Measurements from ENCODE around the gene CNN2. TPM values are rescaled to one million over a fixed set of nuclear protein-coding genes. Genes with fewer than 3 reads are reported as not detected.

Gene CNN2
- polyA plus RNA-seq, 1 donor from 2014 or later = 42.8 TPM

DNA sequence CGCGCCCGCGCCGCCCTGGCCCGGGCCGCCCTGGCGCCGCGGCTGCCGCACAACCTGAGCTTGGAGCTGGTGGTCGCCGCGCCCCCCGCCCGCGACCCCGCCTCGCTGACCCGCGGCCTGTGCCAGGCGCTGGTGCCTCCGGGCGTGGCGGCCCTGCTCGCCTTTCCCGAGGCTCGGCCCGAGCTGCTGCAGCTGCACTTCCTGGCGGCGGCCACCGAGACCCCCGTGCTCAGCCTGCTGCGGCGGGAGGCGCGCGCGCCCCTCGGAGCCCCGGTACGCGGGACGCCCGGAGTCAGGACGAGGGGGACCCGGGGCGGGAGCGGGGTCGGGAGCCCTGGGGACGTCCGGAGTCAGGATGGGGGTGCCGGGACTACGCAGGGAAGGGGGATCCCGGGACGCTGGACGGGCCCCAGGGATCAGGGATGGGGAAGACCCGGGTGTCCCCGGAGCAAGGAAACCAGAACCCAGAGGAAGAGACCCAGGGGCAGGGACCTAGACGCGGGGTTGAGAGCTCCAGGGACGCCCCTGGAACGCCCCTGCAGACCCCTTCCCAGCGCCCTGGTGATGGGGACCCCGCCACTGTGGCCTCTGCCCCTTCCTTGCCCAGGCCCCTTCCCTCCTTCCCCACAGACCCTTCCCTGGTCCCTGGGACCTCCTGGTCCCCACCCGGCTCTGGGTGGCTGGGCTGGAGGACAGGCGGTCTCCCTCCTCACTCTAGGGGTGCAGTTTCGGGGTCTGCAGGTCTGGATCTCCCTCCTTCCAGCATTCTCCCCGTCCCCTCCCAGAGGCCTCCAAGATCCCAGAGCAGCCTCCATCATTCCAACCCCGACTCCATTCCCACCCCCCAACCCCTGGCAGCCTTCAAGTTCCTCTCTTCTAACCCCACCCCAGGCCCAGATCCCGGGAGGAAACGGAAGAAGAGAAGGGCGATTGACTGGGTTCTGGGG is 25.5 kb upstream of the CNN2 start:
- TF ChIP-seq EZH2 (IDR thresholded peaks at IDR 0.05; ENCODE audit: borderline replicate concordance, insufficient read depth, low read length, poor library complexity, severe bottlenecking) (no peak), RAD21 (conservative IDR thresholded peaks at IDR 0.05) (no peak), EP300 (conservative IDR thresholded peaks at IDR 0.05; ENCODE audit: poor library complexity, severe bottlenecking) (no peak), TAF1 (IDR thresholded peaks at IDR 0.05; ENCODE audit: low read depth) (no peak), POLR2AphosphoS5 (IDR thresholded peaks at IDR 0.05) (no peak), MXI1 (conservative IDR thresholded peaks at IDR 0.05; ENCODE audit: poor library complexity, severe bottlenecking) (no peak), SMC3 (conservative IDR thresholded peaks at IDR 0.05; ENCODE audit: poor library complexity) (no peak)
- TF ChIP-seq, protein P1, sequence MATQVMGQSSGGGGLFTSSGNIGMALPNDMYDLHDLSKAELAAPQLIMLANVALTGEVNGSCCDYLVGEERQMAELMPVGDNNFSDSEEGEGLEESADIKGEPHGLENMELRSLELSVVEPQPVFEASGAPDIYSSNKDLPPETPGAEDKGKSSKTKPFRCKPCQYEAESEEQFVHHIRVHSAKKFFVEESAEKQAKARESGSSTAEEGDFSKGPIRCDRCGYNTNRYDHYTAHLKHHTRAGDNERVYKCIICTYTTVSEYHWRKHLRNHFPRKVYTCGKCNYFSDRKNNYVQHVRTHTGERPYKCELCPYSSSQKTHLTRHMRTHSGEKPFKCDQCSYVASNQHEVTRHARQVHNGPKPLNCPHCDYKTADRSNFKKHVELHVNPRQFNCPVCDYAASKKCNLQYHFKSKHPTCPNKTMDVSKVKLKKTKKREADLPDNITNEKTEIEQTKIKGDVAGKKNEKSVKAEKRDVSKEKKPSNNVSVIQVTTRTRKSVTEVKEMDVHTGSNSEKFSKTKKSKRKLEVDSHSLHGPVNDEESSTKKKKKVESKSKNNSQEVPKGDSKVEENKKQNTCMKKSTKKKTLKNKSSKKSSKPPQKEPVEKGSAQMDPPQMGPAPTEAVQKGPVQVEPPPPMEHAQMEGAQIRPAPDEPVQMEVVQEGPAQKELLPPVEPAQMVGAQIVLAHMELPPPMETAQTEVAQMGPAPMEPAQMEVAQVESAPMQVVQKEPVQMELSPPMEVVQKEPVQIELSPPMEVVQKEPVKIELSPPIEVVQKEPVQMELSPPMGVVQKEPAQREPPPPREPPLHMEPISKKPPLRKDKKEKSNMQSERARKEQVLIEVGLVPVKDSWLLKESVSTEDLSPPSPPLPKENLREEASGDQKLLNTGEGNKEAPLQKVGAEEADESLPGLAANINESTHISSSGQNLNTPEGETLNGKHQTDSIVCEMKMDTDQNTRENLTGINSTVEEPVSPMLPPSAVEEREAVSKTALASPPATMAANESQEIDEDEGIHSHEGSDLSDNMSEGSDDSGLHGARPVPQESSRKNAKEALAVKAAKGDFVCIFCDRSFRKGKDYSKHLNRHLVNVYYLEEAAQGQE (IDR thresholded peaks at IDR 0.05; ENCODE audit: borderline replicate concordance) = no peak
- TF ChIP-seq, protein P2, sequence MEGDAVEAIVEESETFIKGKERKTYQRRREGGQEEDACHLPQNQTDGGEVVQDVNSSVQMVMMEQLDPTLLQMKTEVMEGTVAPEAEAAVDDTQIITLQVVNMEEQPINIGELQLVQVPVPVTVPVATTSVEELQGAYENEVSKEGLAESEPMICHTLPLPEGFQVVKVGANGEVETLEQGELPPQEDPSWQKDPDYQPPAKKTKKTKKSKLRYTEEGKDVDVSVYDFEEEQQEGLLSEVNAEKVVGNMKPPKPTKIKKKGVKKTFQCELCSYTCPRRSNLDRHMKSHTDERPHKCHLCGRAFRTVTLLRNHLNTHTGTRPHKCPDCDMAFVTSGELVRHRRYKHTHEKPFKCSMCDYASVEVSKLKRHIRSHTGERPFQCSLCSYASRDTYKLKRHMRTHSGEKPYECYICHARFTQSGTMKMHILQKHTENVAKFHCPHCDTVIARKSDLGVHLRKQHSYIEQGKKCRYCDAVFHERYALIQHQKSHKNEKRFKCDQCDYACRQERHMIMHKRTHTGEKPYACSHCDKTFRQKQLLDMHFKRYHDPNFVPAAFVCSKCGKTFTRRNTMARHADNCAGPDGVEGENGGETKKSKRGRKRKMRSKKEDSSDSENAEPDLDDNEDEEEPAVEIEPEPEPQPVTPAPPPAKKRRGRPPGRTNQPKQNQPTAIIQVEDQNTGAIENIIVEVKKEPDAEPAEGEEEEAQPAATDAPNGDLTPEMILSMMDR (IDR thresholded peaks at IDR 0.05; ENCODE audit: poor library complexity, severe bottlenecking) = no peak
- Histone ChIP-seq H3K9me3 (ENCODE audit: low read length) (no peaks in the 10 kb centered on the region), H2AFZ (ENCODE audit: low read depth, low read length) (no peak overlapping the region), H3K27ac (ENCODE audit: low read length) (no peak overlapping the region), H3K36me3 (ENCODE audit: insufficient read depth, low read length) (no peaks in the 10 kb centered on the region), H3K9me2 (ENCODE audit: insufficient read depth, low read length) (no peaks in the 10 kb centered on the region), H3K4me2 (ENCODE audit: low read length) (no peak overlapping the region), H3K27me3 (ENCODE audit: insufficient read depth, low read depth, low read length) (peaks cover 25% of the 10 kb centered on the region), H3K4me3 (ENCODE audit: low read length) (peak overlapping the region; percentile 56), H3K9ac (ENCODE audit: low read length) (no peak overlapping the region), H3F3A (ENCODE audit: insufficient read depth, low read length, poor library complexity, severe bottlenecking) (no peaks in the 10 kb centered on the region), H4K20me1 (ENCODE audit: insufficient read depth) (no peaks in the 10 kb centered on the region), H3K79me2 (replicated peaks; ENCODE audit: insufficient read depth, low read length) (no peaks in the 10 kb centered on the region)

DNA sequence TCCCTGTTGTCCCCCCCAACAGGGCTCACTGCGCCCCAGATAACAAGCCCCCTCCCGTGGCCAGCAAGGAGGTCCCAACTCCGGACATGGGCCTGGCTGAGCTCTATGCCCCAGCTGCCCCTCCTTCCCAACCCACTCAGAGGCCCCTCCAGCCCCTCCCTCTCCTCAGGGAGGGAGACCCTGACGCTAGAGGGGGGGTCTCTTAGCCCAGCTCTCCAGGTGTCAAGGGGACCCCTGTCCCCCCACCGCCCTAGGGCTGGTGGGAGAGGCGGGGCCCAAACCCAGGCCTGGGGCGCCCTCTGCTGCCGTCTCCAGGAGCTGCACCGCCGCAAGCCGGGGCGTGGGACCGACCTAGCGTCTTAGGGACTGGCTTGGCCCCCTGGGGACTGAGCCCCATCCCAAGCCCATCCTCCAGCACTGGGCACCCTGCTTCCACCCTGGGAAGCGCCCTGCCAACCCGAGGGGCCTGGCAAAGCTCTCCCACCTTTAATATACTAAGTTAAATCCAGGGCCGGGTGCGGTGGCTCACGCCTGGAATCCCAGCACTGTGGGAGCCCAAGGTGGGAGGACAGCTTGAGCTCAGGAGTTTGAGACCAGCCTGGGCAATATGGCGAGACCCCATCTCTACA is 24.8 kb upstream of the CNN2 start:
- no peaks in the 10 kb centered on the region for H4K20me1 ChIP-seq (ENCODE audit: insufficient read depth)
- H3K9ac ChIP-seq (ENCODE audit: low read length) = no peak overlapping the region
- peaks cover 25% of the 10 kb centered on the region for H3K27me3 ChIP-seq (ENCODE audit: insufficient read depth, low read depth, low read length)
- H3K27ac ChIP-seq (ENCODE audit: low read length) = no peak overlapping the region
- no peaks in the 10 kb centered on the region for H3K9me2 ChIP-seq (ENCODE audit: insufficient read depth, low read length)
- TF ChIP-seq, protein P2 (IDR thresholded peaks at IDR 0.05; ENCODE audit: poor library complexity, severe bottlenecking) = peak; percentile 87
- peak; percentile 23 for TF ChIP-seq MXI1 (conservative IDR thresholded peaks at IDR 0.05; ENCODE audit: poor library complexity, severe bottlenecking)
- peak; percentile 84 for TF ChIP-seq SMC3 (conservative IDR thresholded peaks at IDR 0.05; ENCODE audit: poor library complexity)
- peak; percentile 81 for TF ChIP-seq RAD21 (conservative IDR thresholded peaks at IDR 0.05)
- TF ChIP-seq TAF1 (IDR thresholded peaks at IDR 0.05; ENCODE audit: low read depth) = no peak
- no peak overlapping the region for H3K4me2 ChIP-seq (ENCODE audit: low read length)
- H2AFZ ChIP-seq (ENCODE audit: low read depth, low read length) = no peak overlapping the region
- H3K36me3 ChIP-seq (ENCODE audit: insufficient read depth, low read length) = no peaks in the 10 kb centered on the region
- H3F3A ChIP-seq (ENCODE audit: insufficient read depth, low read length, poor library complexity, severe bottlenecking) = no peaks in the 10 kb centered on the region
- no peak overlapping the region for H3K4me3 ChIP-seq (ENCODE audit: low read length)
- H3K79me2 ChIP-seq (replicated peaks; ENCODE audit: insufficient read depth, low read length) = no peaks in the 10 kb centered on the region
- no peaks in the 10 kb centered on the region for H3K9me3 ChIP-seq (ENCODE audit: low read length)

Data from neural cell (in vitro differentiated cells).